ENCODE data around the gene BMPR1B.

The BMPR1B gene

GRCh38 chr4:94976371-94977011 is 218.7 kb downstream of the BMPR1B start:
- no peaks in the 10 kb centered on the region for H3K9me3 ChIP-seq (ENCODE audit: severe bottlenecking)
- H3K4me3 ChIP-seq (ENCODE audit: low read depth, low read length) = no peak overlapping the region
- H3K36me3 ChIP-seq = no peaks in the 10 kb centered on the region
- TF ChIP-seq, protein P1, sequence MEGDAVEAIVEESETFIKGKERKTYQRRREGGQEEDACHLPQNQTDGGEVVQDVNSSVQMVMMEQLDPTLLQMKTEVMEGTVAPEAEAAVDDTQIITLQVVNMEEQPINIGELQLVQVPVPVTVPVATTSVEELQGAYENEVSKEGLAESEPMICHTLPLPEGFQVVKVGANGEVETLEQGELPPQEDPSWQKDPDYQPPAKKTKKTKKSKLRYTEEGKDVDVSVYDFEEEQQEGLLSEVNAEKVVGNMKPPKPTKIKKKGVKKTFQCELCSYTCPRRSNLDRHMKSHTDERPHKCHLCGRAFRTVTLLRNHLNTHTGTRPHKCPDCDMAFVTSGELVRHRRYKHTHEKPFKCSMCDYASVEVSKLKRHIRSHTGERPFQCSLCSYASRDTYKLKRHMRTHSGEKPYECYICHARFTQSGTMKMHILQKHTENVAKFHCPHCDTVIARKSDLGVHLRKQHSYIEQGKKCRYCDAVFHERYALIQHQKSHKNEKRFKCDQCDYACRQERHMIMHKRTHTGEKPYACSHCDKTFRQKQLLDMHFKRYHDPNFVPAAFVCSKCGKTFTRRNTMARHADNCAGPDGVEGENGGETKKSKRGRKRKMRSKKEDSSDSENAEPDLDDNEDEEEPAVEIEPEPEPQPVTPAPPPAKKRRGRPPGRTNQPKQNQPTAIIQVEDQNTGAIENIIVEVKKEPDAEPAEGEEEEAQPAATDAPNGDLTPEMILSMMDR (IDR thresholded peaks at IDR 0.05; ENCODE audit: low read depth, low read length) = no peak
- DNase-seq = no peak
- no peaks in the 10 kb centered on the region for H3K27me3 ChIP-seq (ENCODE audit: insufficient read depth, low read depth, severe bottlenecking)
- H3K27ac ChIP-seq = no peak overlapping the region

DNA sequence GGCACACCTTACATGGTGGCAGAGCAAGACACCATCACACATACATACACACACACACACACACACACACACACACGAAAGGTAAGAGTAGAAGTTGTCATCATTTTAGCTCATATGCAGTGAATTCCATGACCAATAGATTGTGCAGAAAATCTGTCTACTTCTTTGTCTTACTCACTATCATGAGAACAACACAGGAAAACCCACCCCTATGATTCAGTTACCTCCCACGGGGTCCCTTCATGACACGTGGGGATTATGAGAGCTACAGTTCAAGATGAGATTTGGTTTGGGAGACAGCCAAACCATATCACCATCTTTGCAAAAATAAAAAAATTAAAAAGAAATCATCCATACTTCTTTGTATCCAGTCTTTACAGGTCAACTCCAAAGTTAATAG is 221.1 kb downstream of the BMPR1B start:
- TF ChIP-seq, protein P1 (IDR thresholded peaks at IDR 0.05; ENCODE audit: low read depth, low read length) = no peak
- H3K9me3 ChIP-seq (ENCODE audit: severe bottlenecking) = no peaks in the 10 kb centered on the region
- H3K4me3 ChIP-seq (ENCODE audit: low read depth, low read length) = no peak overlapping the region
- no peak for DNase-seq
- no peaks in the 10 kb centered on the region for H3K27me3 ChIP-seq (ENCODE audit: insufficient read depth, low read depth, severe bottlenecking)
- H3K36me3 ChIP-seq = no peaks in the 10 kb centered on the region
- H3K27ac ChIP-seq = no peak overlapping the region

- Histone ChIP-seq H3K4me3 (ENCODE audit: low read depth, low read length) (no peak overlapping the region), H3K27ac (no peak overlapping the region), H3K27me3 (ENCODE audit: insufficient read depth, low read depth, severe bottlenecking) (no peaks in the 10 kb centered on the region), H3K9me3 (ENCODE audit: severe bottlenecking) (no peaks in the 10 kb centered on the region), H3K36me3 (no peaks in the 10 kb centered on the region)
- TF ChIP-seq, protein P1 (IDR thresholded peaks at IDR 0.05; ENCODE audit: low read depth, low read length) = no peak
- DNase-seq = no peak
Measured at GRCh38 chr4:94979621-94980020, 221.9 kb downstream of the BMPR1B start.

DNA sequence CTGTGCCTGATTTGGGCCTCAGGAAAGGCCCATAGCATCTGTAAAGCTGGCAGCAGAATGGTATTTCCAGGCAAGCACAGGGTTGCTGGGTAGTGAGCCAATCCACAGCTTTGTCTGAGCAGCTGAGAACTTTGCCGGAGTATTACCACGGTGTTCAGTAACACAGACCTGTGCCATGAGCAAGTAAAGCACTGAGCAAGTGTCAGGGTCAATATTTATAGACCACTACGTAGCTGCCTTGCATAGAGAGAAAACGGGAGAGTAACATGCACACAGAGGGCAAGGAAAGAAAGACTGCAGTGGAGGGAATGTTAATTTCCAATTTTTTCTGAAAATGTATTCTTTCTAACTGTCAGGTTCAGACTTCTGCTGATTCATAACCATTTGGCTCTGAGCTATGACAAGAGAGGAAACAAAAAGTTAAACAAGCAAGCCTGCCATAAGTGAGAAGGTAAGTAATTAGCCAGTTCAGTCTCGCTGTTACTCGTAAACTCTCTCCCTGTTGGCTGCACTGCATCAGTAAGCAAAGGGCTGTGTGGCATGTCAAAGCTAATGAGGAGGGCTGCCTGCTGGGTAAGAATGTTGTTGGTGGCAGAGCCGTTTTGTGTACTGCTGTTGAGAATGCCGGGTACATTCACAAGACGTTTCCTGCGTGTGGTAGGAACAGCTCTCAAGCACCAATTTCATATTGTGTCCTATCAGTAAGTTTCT is 238.1 kb downstream of the BMPR1B start:
- Histone ChIP-seq H3K4me3 (ENCODE audit: low read depth, low read length) (no peak overlapping the region), H3K36me3 (no peaks in the 10 kb centered on the region), H3K9me3 (ENCODE audit: severe bottlenecking) (no peaks in the 10 kb centered on the region), H3K27me3 (ENCODE audit: insufficient read depth, low read depth, severe bottlenecking) (no peaks in the 10 kb centered on the region), H3K27ac (no peak overlapping the region)
- no peak for DNase-seq
- TF ChIP-seq, protein P1 (IDR thresholded peaks at IDR 0.05; ENCODE audit: low read depth, low read length) = no peak

DNA sequence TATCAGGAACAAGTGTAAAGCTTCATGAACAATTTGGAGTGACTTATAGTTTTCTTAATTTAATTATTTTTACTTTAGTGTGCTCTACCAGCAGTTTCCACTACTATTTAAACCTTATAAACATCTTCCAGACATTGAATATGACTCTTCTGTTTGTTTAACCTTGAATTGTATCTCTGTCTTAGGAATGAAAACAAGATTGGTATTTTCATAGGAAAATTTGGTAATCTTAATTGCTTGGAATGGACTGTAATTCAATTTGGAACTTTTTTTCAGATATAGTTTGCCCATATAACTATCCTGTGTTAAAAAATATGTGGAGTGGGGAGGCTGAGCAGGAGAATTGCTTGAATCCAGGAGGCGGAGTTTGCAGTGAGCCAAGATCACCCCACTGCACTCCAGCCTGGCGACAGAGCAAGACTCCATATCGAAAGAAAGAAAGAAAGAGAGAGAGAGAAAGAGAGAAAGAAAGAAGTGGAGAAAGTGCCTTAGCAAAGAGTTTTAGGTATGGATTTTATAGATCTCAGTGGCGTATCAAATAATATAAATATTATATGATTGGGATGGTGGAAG is 242.4 kb downstream of the BMPR1B start:
- DNase-seq = no peak
- H3K4me3 ChIP-seq (ENCODE audit: low read depth, low read length) = no peak overlapping the region
- no peaks in the 10 kb centered on the region for H3K27me3 ChIP-seq (ENCODE audit: insufficient read depth, low read depth, severe bottlenecking)
- TF ChIP-seq, protein P1 (IDR thresholded peaks at IDR 0.05; ENCODE audit: low read depth, low read length) = no peak
- H3K36me3 ChIP-seq = no peaks in the 10 kb centered on the region
- no peak overlapping the region for H3K27ac ChIP-seq
- H3K9me3 ChIP-seq (ENCODE audit: severe bottlenecking) = no peaks in the 10 kb centered on the region

Data from WERI-Rb-1 (cell line).